HepG2 (cell line): ENCODE data around the gene MYL12B. TPM values are rescaled to one million over a fixed set of nuclear protein-coding genes. Genes with fewer than 3 reads are reported as not detected.

Experiments used
- ATM ChIP-seq: fragments of 450-650 bp; IDR thresholded peaks from 2 replicates; pipeline ENCODE4 v1.7.1; 2017; ENCODE audit warnings: mild to moderate bottlenecking, borderline replicate concordance
- EP300 ChIP-seq, 3 experiments: sonication (generic) in 1 of 3; formaldehyde crosslinking in 1 of 3; IDR thresholded peaks; 2 replicates each; pipeline versions ENCODE4 v1.5.1 to v1.6.1; 2011 to 2020; ENCODE audit warnings: low read depth in 2 of 3, low read length in 2 of 3, borderline replicate concordance in 1 of 3, improper control_type of control experiment in 1 of 3, mild to moderate bottlenecking in 1 of 3, missing genetic modification reagents in 1 of 3, moderate library complexity in 1 of 3
- MAFG ChIP-seq: sonication (generic); formaldehyde crosslinking; IDR thresholded peaks from 2 replicates; pipeline ENCODE4 v1.5.1; 2020; ENCODE audit warnings: mild to moderate bottlenecking, missing genetic modification reagents
- MAFK ChIP-seq, 2 experiments: IDR thresholded peaks in 1 of 2; conservative IDR thresholded peaks in 1 of 2; 2 replicates each; pipeline ENCODE4 v1.6.1; 2011; ENCODE audit warnings: improper control_type of control experiment in 2 of 2, low read length in 2 of 2
- NBN ChIP-seq: fragments of 450-650 bp; conservative IDR thresholded peaks from 2 replicates; pipeline ENCODE4 v1.6.1; 2017
- PAX8 ChIP-seq: sonication (generic); formaldehyde crosslinking; IDR thresholded peaks from 2 replicates; pipeline ENCODE4 v1.8.0; 2022; ENCODE audit warnings: mild to moderate bottlenecking, missing genetic modification reagents, borderline replicate concordance
- REL ChIP-seq: sonication (generic); formaldehyde crosslinking; conservative IDR thresholded peaks from 2 replicates; pipeline ENCODE4 v1.8.0; 2022; ENCODE audit warnings: mild to moderate bottlenecking, missing genetic modification reagents, moderate library complexity
- SIN3B ChIP-seq: fragments of 150-350 bp; IDR thresholded peaks from 2 replicates; pipeline ENCODE4 v1.6.1; 2014; ENCODE audit warnings: low read length
- TMF1 ChIP-seq: sonication (generic); formaldehyde crosslinking; IDR thresholded peaks from 2 replicates; pipeline ENCODE4 v1.8.1; 2022; ENCODE audit warnings: low read depth, missing genetic modification reagents
- ZNF143 ChIP-seq: sonication (generic); formaldehyde crosslinking; IDR thresholded peaks from 2 replicates; pipeline ENCODE4 v1.4.0; 2020; ENCODE audit warnings: missing genetic modification reagents
- ZNF33B ChIP-seq: sonication (generic); formaldehyde crosslinking; IDR thresholded peaks from 2 replicates; pipeline ENCODE4 v1.5.1; 2020; ENCODE audit warnings: mild to moderate bottlenecking, missing genetic modification reagents
- ZNF570 ChIP-seq: sonication (generic); formaldehyde crosslinking; IDR thresholded peaks from 2 replicates; pipeline ENCODE4 v1.4.0; 2020; ENCODE audit warnings: mild to moderate bottlenecking, missing genetic modification reagents, borderline replicate concordance
- ZNF614 ChIP-seq: IDR thresholded peaks from 2 replicates; pipeline ENCODE4 v1.6.1; 2018; ENCODE audit warnings: missing biosample characterization, missing genetic modification reagents, inconsistent platforms, borderline replicate concordance
- ZNF670 ChIP-seq: sonication (generic); formaldehyde crosslinking; IDR thresholded peaks from 2 replicates; pipeline ENCODE4 v1.8.0; 2022; ENCODE audit warnings: mild to moderate bottlenecking, missing genetic modification reagents, borderline replicate concordance
- ZNF766 ChIP-seq: sonication (generic); formaldehyde crosslinking; IDR thresholded peaks from 2 replicates; pipeline ENCODE4 v1.5.0; 2020; ENCODE audit warnings: missing genetic modification reagents, borderline replicate concordance
- ZNF781 ChIP-seq: sonication (generic); formaldehyde crosslinking; IDR thresholded peaks from 2 replicates; pipeline ENCODE4 v1.5.1; 2020; ENCODE audit warnings: borderline replicate concordance, mild to moderate bottlenecking, missing genetic modification reagents; ENCODE audit errors: not compliant biosample characterization
- ZSCAN22 ChIP-seq: sonication (generic); formaldehyde crosslinking; IDR thresholded peaks from 2 replicates; pipeline ENCODE4 v1.4.0; 2020; ENCODE audit warnings: mild to moderate bottlenecking, missing genetic modification reagents
- polyA plus RNA-seq, 8 experiments: library from polyadenylated mRNA; depleted of rRNA in 3 of 8; stranded (reverse) in 7 of 8; unstranded in 1 of 8; fragments of >200 nt; fragmentation: Illumina TruSeq in 4 of 8; extraction: Trizol in 4 of 8; gene quantifications; 2 replicates each; pipeline versions ENCODE4 v1.2.1 to v1.2.3, GENCODE V29; 2011 to 2016; ENCODE audit warnings: low read depth in 4 of 8, missing spikeins in 1 of 8, mixed read lengths in 1 of 8; ENCODE audit not compliant: insufficient read depth in 1 of 8
- total RNA-seq, 5 experiments: library from RNA; depleted of rRNA; stranded (reverse); fragments of >200 nt; fragmentation: Illumina TruSeq; extraction: Trizol; gene quantifications; 2 replicates each; pipeline ENCODE4 v1.2.3, GENCODE V29; 2016; ENCODE audit warnings: low read depth in 1 of 5
- TF ChIP-seq, protein P1 (sequence below): sonication (generic); formaldehyde crosslinking; IDR thresholded peaks from 2 replicates; pipeline ENCODE4 v1.4.0; 2020; ENCODE audit warnings: missing genetic modification reagents, borderline replicate concordance
- TF ChIP-seq, protein P2 (sequence below): sonication (generic); formaldehyde crosslinking; IDR thresholded peaks from 2 replicates; pipeline ENCODE4 v1.9.0; 2022; ENCODE audit warnings: missing genetic modification reagents, mild to moderate bottlenecking, borderline replicate concordance
- TF ChIP-seq, protein P3 (sequence below): sonication (generic); formaldehyde crosslinking; IDR thresholded peaks from 2 replicates; pipeline ENCODE4 v1.5.0; 2020; ENCODE audit warnings: mild to moderate bottlenecking, missing genetic modification reagents
- TF ChIP-seq, protein P4 (sequence below): IDR thresholded peaks from 2 replicates; pipeline ENCODE4 v1.6.1; 2016; ENCODE audit warnings: low read depth

The MYL12B gene
- total and polyA plus RNA-seq, 2 of the 13 experiments (the other 11 are each of a cell fraction or from before 2014, with no cell fraction given) = 265 to 340 TPM

DNA sequence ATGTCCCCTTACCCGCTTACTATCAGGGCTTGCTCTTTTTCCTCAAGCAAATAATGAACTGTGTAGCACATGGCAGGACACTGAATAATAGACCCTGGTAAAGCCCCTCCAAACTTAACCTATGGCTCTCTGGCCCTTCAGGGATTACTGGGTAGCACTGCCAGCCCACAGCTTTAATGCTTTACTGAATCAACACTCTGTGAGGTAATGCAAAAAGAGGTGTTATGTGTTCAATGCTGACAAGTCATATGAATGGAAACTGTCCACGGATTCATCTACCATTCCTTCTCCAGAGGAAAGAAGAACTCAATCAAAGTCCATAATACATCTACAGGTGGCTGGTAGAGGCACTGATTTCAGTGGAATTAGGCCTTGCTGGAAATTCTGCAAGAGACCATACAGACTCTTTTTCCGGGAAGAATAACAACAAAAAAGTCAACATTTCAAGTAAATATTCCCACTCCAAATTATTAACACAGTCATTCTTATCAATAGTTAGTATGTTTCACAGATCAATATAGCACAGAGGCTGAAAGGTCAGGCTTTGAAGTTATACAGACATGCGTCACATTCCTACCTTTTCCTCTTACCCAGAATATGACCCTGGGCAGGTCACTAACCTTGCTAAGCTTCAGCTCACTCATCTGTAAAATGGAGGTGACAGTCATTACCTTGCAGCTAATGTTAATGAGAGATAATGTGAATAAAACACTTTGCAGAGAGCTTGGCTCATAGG is 28.3 kb upstream of the MYL12B start (continued):
- TF ChIP-seq ZNF570 (CRISPR knock-in tag) (no peak), ZSCAN22 (no peak), PAX8 (no peak), TMF1 (CRISPR knock-in tag) (no peak), SIN3B (no peak), ZNF614 (CRISPR knock-in tag) (peak; percentile 79), ATM (no peak), REL (CRISPR knock-in tag) (no peak), NBN (no peak), ZNF766 (no peak), MAFG (CRISPR knock-in tag) (no peak), MAFK (conservative IDR thresholded peaks at IDR 0.05 in 1 of 2, IDR thresholded peaks at IDR 0.05 in 1 of 2; ENCODE audit: low read length in 2 of 2) (no peak), ZNF143 (no peak), EP300 (IDR thresholded peaks at IDR 0.05; ENCODE audit: low read depth in 2 of 2, low read length in 2 of 2) (peak; percentile 90 to 98; a peak in 3 of 4 replicates), EP300 (CRISPR knock-in tag; IDR thresholded peaks at IDR 0.05; ENCODE audit: borderline replicate concordance) (peak; percentile 92), ZNF670 (CRISPR knock-in tag) (peak; percentile 73; the same call in 1 of the 2 replicates), ZNF33B (CRISPR knock-in tag) (no peak), ZNF781 (CRISPR knock-in tag) (no peak)
- TF ChIP-seq, protein P1, sequence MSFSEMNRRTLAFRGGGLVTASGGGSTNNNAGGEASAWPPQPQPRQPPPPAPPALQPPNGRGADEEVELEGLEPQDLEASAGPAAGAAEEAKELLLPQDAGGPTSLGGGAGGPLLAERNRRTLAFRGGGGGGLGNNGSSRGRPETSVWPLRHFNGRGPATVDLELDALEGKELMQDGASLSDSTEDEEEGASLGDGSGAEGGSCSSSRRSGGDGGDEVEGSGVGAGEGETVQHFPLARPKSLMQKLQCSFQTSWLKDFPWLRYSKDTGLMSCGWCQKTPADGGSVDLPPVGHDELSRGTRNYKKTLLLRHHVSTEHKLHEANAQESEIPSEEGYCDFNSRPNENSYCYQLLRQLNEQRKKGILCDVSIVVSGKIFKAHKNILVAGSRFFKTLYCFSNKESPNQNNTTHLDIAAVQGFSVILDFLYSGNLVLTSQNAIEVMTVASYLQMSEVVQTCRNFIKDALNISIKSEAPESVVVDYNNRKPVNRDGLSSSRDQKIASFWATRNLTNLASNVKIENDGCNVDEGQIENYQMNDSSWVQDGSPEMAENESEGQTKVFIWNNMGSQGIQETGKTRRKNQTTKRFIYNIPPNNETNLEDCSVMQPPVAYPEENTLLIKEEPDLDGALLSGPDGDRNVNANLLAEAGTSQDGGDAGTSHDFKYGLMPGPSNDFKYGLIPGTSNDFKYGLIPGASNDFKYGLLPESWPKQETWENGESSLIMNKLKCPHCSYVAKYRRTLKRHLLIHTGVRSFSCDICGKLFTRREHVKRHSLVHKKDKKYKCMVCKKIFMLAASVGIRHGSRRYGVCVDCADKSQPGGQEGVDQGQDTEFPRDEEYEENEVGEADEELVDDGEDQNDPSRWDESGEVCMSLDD (CRISPR knock-in tag) = 0 out of 2 replicates have a peak, but pooled peaks have one; percentile 52
- TF ChIP-seq, protein P2, sequence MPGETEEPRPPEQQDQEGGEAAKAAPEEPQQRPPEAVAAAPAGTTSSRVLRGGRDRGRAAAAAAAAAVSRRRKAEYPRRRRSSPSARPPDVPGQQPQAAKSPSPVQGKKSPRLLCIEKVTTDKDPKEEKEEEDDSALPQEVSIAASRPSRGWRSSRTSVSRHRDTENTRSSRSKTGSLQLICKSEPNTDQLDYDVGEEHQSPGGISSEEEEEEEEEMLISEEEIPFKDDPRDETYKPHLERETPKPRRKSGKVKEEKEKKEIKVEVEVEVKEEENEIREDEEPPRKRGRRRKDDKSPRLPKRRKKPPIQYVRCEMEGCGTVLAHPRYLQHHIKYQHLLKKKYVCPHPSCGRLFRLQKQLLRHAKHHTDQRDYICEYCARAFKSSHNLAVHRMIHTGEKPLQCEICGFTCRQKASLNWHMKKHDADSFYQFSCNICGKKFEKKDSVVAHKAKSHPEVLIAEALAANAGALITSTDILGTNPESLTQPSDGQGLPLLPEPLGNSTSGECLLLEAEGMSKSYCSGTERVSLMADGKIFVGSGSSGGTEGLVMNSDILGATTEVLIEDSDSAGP (CRISPR knock-in tag) = peak; percentile 29; the same call in 1 of the 2 replicates
- TF ChIP-seq, protein P3, sequence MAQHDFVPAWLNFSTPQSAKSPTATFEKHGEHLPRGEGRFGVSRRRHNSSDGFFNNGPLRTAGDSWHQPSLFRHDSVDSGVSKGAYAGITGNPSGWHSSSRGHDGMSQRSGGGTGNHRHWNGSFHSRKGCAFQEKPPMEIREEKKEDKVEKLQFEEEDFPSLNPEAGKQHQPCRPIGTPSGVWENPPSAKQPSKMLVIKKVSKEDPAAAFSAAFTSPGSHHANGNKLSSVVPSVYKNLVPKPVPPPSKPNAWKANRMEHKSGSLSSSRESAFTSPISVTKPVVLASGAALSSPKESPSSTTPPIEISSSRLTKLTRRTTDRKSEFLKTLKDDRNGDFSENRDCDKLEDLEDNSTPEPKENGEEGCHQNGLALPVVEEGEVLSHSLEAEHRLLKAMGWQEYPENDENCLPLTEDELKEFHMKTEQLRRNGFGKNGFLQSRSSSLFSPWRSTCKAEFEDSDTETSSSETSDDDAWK (CRISPR knock-in tag) = no peak
- TF ChIP-seq, protein P4, sequence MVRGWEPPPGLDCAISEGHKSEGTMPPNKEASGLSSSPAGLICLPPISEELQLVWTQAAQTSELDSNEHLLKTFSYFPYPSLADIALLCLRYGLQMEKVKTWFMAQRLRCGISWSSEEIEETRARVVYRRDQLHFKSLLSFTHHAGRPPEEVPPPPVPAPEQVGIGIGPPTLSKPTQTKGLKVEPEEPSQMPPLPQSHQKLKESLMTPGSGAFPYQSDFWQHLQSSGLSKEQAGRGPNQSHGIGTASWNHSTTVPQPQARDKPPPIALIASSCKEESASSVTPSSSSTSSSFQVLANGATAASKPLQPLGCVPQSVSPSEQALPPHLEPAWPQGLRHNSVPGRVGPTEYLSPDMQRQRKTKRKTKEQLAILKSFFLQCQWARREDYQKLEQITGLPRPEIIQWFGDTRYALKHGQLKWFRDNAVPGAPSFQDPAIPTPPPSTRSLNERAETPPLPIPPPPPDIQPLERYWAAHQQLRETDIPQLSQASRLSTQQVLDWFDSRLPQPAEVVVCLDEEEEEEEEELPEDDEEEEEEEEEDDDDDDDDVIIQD (CRISPR knock-in tag) = peak; percentile 90
